ENCODE data around the gene KRT84.

DNA sequence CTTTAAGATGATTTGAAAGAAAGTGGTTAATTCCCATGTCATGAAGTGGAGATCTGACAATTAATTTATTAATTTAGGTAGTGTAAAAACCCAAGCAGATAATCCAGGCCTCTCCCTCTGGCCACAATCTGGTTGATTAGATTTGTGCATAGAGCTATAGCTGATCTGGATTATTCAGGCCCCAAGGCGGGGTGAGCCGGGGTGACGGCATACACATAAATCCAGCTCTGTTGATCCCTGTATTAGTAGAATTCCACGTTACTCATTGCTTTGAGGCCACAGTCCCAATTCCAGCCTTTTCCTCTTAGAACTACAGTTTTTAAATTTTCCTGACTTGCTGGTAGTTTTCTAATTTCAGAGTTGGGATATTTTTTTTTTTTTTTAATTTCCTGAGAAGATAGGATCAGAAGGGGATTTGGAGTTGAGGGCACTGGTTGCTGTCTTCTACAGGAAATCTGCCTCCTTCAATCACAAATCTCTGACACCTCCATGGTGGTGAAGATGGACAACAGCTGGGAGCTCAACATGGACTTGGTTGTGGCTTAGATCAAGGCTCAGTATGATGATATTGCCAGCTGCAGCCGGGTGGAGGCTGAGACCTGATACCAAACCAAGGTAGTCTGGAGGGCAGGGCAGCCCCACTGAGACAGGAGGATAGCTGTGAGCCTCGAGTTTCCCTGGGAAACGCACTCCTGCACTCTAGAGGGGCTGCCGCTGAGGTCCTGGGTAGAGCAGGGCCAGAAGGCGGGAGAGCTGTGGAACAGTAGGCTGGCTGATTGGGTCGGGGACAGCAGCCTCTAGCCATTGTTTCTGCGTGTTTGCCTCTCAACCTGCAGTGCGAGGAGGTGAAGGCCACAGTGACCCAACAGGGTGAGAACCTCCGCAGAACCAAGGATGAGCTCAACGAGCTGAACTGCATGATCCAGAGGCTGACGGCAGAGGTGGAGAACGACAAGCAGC is 37.6 kb downstream of the KRT84 start:
- TF ChIP-seq, protein P1, sequence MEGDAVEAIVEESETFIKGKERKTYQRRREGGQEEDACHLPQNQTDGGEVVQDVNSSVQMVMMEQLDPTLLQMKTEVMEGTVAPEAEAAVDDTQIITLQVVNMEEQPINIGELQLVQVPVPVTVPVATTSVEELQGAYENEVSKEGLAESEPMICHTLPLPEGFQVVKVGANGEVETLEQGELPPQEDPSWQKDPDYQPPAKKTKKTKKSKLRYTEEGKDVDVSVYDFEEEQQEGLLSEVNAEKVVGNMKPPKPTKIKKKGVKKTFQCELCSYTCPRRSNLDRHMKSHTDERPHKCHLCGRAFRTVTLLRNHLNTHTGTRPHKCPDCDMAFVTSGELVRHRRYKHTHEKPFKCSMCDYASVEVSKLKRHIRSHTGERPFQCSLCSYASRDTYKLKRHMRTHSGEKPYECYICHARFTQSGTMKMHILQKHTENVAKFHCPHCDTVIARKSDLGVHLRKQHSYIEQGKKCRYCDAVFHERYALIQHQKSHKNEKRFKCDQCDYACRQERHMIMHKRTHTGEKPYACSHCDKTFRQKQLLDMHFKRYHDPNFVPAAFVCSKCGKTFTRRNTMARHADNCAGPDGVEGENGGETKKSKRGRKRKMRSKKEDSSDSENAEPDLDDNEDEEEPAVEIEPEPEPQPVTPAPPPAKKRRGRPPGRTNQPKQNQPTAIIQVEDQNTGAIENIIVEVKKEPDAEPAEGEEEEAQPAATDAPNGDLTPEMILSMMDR (conservative IDR thresholded peaks at IDR 0.05; ENCODE audit: low read length), result no peak
- TF ChIP-seq EZH2phosphoT487 (IDR thresholded peaks at IDR 0.05; ENCODE audit: borderline replicate concordance), result no peak
